Transverse colon (tissue), 4 donors: Measurements from ENCODE around the gene SOHLH1. TPM values are rescaled to one million over a fixed set of nuclear protein-coding genes. Genes with fewer than 3 reads are reported as not detected.

Source experiments
- DNase-seq: peaks from one replicate; pipeline ENCODE4 v3.0.0-alpha.2; 2019
- H3K27ac ChIP-seq, 4 donors: fragments of 200-600 bp; sonication (generic); 2 replicates each; pipeline ENCODE4 v1.5.1; 2016 to 2018; ENCODE audit warnings: inconsistent platforms in 4 of 4
- H3K27me3 ChIP-seq: fragments of 200-600 bp; sonication (generic); 2 replicates; pipeline ENCODE4 v1.5.1; 2017; ENCODE audit warnings: inconsistent platforms
- H3K36me3 ChIP-seq, 4 donors: fragments of 200-600 bp; sonication (generic); 2 replicates each; pipeline ENCODE4 v1.5.1; 2017 to 2019; ENCODE audit warnings: inconsistent platforms in 4 of 4
- H3K4me1 ChIP-seq, 4 donors: fragments of 200-600 bp; sonication (generic); 2 replicates each; pipeline ENCODE4 v1.5.1; 2017 to 2020; ENCODE audit warnings: inconsistent platforms in 4 of 4
- H3K4me3 ChIP-seq, 4 donors: fragments of 200-600 bp; sonication (generic); 1 replicate in 1 of 4; 2 replicates in 3 of 4; pipeline versions ENCODE4 v1.5.1 to v1.6.1; 2017 to 2019; ENCODE audit warnings: inconsistent platforms in 4 of 4
- H3K9me3 ChIP-seq, 2 donors: fragments of 200-600 bp; sonication (generic); 2 replicates each; pipeline ENCODE4 v1.5.1; 2017 to 2019; ENCODE audit warnings: inconsistent platforms in 2 of 2
- EP300 ChIP-seq: sonication (generic); formaldehyde crosslinking; IDR thresholded peaks from one replicate; pipeline ENCODE4 v1.6.1; 2017; ENCODE audit warnings: antibody characterized with exemption, low read depth
- POLR2A ChIP-seq: fragments of 450-650 bp; IDR thresholded peaks from one replicate; pipeline ENCODE4 v1.6.1; 2016; ENCODE audit warnings: antibody characterized with exemption, mild to moderate bottlenecking, moderate library complexity
- POLR2AphosphoS5 ChIP-seq, 3 donors: sonication (generic); formaldehyde crosslinking; IDR thresholded peaks; one replicate each; pipeline ENCODE4 v1.6.1; 2016; ENCODE audit warnings: antibody characterized with exemption in 3 of 3
- WGBS, 2 donors: methylation state at CpG; one replicate each; pipeline ENCODE4 v1.1.5; 2018; ENCODE audit warnings: low coverage in 1 of 2; 5-methylcytosine and 5-hydroxymethylcytosine counted together
- in situ Hi-C, 4 donors: fragments of 200-750 bp; cut with MboI; loops; one replicate each; pipeline versions ENCODE4 v1.15.0 to v1.15.1; 2017; ENCODE audit warnings: low sequenced_read_pairs in 3 of 4, low pct_ligation_motif_present in 1 of 4, low pct_unique_long_range_greater_than_20kb in 1 of 4
- intact Hi-C: fragments of 100-400 bp; cut with DNase I; formaldehyde crosslinking; loops from one replicate; pipeline ENCODE4 v1.15.1; 2023; ENCODE audit warnings: low total_unique reads
- total RNA-seq, 4 donors: library from RNA; depleted of rRNA; stranded (reverse); fragments of >200 nt; gene quantifications; one replicate each; pipeline ENCODE4 v1.1.0, GENCODE V29; 2016
- TF ChIP-seq, protein P1 (sequence below), 5 experiments: fragments of 200-600 bp in 3 of 5; fragments of 450-650 bp in 2 of 5; sonication (generic) in 3 of 5; IDR thresholded peaks; 1 replicate in 2 of 5; 2 replicates in 3 of 5; pipeline ENCODE4 v1.5.1; 2016 to 2017; ENCODE audit warnings: antibody characterized with exemption in 5 of 5, inconsistent platforms in 3 of 5, mild to moderate bottlenecking in 2 of 5, moderate library complexity in 1 of 5

SOHLH1 gene
- total RNA-seq, 4 donors from 2014 or later: not detected

DNA sequence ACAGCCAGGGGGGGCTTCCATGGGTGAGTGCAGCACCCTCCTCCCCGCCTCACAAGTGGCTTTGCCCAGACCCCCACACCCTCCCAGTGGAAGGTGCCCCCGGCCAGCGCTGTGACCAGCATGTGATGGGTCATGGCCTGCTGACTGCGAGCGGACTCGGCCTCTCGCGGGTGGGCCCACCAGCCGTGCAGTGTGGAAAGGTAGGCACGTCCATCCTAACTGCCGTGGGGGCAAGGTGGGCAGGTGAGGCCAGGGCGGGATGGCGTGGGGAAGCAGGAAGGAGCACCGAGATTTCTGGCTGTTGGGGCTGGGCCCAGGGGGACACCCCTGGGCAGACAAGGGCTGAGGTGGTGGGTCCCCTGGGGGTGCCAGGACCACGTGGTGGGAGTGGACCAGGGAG is 12.1 kb downstream of the SOHLH1 start:
- in situ Hi-C loops: no loop called here
- TF ChIP-seq, protein P1, sequence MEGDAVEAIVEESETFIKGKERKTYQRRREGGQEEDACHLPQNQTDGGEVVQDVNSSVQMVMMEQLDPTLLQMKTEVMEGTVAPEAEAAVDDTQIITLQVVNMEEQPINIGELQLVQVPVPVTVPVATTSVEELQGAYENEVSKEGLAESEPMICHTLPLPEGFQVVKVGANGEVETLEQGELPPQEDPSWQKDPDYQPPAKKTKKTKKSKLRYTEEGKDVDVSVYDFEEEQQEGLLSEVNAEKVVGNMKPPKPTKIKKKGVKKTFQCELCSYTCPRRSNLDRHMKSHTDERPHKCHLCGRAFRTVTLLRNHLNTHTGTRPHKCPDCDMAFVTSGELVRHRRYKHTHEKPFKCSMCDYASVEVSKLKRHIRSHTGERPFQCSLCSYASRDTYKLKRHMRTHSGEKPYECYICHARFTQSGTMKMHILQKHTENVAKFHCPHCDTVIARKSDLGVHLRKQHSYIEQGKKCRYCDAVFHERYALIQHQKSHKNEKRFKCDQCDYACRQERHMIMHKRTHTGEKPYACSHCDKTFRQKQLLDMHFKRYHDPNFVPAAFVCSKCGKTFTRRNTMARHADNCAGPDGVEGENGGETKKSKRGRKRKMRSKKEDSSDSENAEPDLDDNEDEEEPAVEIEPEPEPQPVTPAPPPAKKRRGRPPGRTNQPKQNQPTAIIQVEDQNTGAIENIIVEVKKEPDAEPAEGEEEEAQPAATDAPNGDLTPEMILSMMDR (IDR thresholded peaks at IDR 0.05): no peak
- TF ChIP-seq POLR2AphosphoS5 (IDR thresholded peaks at IDR 0.05) (no peak), POLR2A (no peak), EP300 (no peak)
- Histone ChIP-seq H3K4me3 (no peak overlapping the region), H3K27me3 (peaks cover 17% of the 10 kb centered on the region), H3K27ac (no peak overlapping the region), H3K4me1 (no peaks in the 10 kb centered on the region), H3K36me3 (no peaks in the 10 kb centered on the region), H3K9me3 (no peaks in the 10 kb centered on the region)
- WGBS, 2 donors: 83% methylated on average over 7 of the region's 15 CpGs; no CpG with 5 or more reads in 1 of the 2 donors
- no peak for DNase-seq
- intact Hi-C loops: no loop called here

DNA sequence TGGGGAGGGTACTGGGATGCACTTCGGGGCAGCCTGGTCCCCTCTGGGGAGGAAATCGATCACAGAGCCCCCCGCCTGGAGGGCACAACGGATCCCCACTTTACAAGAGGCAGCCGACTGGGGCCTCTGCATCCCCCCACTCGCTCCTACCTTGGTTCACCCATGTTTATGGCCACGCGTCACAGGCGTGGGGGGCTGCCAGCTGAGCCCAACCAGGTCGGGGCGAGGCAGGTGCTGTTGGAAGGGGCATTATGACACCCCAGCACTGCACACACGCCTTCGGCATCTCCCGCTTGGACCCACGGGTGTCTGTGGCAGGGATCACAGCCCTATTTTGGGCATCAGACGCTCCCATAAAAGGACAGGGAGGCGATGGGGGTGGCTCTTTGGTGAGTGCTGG is 14.6 kb downstream of the SOHLH1 start:
- H3K9me3 ChIP-seq: no peaks in the 10 kb centered on the region
- H3K4me1 ChIP-seq: no peaks in the 10 kb centered on the region
- WGBS, 2 donors: 55% methylated on average over 17 of the region's 17 CpGs; no CpG with 5 or more reads in 1 of the 2 donors
- intact Hi-C loops: no loop called here
- in situ Hi-C loops: no loop called here
- H3K27me3 ChIP-seq: peaks cover 17% of the 10 kb centered on the region
- no peaks in the 10 kb centered on the region for H3K36me3 ChIP-seq
- no peak overlapping the region for H3K4me3 ChIP-seq
- H3K27ac ChIP-seq: no peak overlapping the region
- no peak for DNase-seq
- TF ChIP-seq POLR2A (no peak), EP300 (no peak), POLR2AphosphoS5 (IDR thresholded peaks at IDR 0.05) (no peak)
- TF ChIP-seq, protein P1 (IDR thresholded peaks at IDR 0.05): no peak

DNA sequence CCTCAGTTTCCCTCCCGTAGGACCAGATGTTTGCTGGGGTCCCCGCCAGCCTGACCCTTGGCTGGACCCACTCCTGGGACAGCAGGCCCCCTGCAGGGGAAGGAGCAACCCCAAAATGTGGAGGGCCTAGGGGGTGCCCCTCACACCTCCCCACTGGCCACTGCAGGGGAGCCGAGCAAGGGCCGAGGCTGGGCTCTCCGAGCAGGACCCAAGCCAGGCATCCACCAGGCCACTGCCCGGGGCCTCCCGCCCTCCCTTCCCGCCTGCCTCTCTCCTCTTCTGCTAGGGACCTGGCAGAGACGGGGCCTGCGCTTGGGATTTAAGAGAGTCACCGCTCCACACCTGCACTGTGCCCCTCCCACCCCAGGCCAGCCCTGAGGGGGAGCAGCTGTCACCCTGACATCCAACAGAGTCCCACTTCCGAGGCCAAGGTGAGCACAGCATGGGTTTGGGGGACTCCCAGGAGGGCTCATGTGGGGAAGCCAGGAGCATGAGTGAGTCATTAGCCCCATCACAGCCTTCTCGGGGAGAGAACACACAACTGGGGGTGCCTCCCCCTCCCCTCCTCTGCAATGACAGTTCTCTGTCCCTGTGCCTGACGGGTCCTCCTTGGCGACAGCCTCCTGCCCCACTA is 15.8 kb downstream of the SOHLH1 start:
- TF ChIP-seq, protein P1 (IDR thresholded peaks at IDR 0.05): no peak
- TF ChIP-seq EP300: no peak
- no peak for TF ChIP-seq POLR2A
- no peak for TF ChIP-seq POLR2AphosphoS5 (IDR thresholded peaks at IDR 0.05)
- intact Hi-C loops: no loop called here
- 0 to 71% methylated on average over 2 to 15 of the region's 15 CpGs for WGBS, 2 donors
- no peak for DNase-seq
- no peak overlapping the region for H3K27ac ChIP-seq
- no peak overlapping the region for H3K4me3 ChIP-seq
- H3K9me3 ChIP-seq: no peaks in the 10 kb centered on the region
- no peaks in the 10 kb centered on the region for H3K36me3 ChIP-seq
- in situ Hi-C loops: no loop called here
- H3K4me1 ChIP-seq: no peaks in the 10 kb centered on the region
- peaks cover 17% of the 10 kb centered on the region for H3K27me3 ChIP-seq

DNA sequence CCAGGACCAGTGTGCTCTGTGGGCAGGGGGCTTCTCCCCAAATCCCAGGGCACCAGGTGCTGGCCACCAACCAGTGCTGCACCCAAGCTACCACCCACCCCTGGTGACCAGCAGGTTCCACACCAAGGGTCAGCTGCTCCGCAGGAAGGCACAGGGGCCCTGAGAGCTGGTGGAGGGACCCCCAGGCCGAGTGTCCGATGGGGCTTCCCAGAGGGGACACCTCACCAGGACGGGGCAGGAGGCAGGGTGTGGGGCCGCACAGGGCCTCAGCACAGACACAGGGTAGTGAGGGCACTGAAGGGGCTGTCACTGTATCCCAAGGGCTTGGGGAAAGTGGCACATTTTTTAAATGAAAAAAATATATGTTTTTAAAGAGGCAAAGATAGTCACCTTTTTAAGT is 18.1 kb downstream of the SOHLH1 start:
- 83 to 84% methylated on average over 2 to 5 of the region's 5 CpGs for WGBS, 2 donors
- no peak for DNase-seq
- no peaks in the 10 kb centered on the region for H3K4me1 ChIP-seq
- H3K27ac ChIP-seq: no peak overlapping the region
- H3K9me3 ChIP-seq: no peaks in the 10 kb centered on the region
- in situ Hi-C loops: no loop called here
- intact Hi-C loops: no loop called here
- no peak overlapping the region for H3K4me3 ChIP-seq
- TF ChIP-seq EP300 (no peak), POLR2A (no peak), POLR2AphosphoS5 (IDR thresholded peaks at IDR 0.05) (no peak)
- TF ChIP-seq, protein P1 (IDR thresholded peaks at IDR 0.05): no peak
- H3K36me3 ChIP-seq: no peaks in the 10 kb centered on the region
- peaks cover 17% of the 10 kb centered on the region for H3K27me3 ChIP-seq
